Measurements from ENCODE around the gene LEFTY1.
"Not testable (repeated sequence)": the region's sequence is repeated elsewhere in the genome, so short reads cannot be mapped to it uniquely, and the experiment has no call there.

Gene LEFTY1

GRCh38 chr1:225887554-225888288 lies 1.2 kb downstream of the LEFTY1 start:
- DNase-seq (ENCODE audit: low spot score) = not testable (repeated sequence)

- DNase-seq (ENCODE audit: low spot score) = no peak
Measured at GRCh38 chr1:225887030-225887314, 2.0 kb downstream of the LEFTY1 start.

GRCh38 chr1:225886159-225887029 lies 2.6 kb downstream of the LEFTY1 start:
- DNase-seq (ENCODE audit: low spot score) = no peak

- no peak for DNase-seq (ENCODE audit: low spot score)
Measured at GRCh38 chr1:225885336-225885735, 3.6 kb downstream of the LEFTY1 start.

GRCh38 chr1:225883616-225884265 lies 5.2 kb downstream of the LEFTY1 start:
- DNase-seq (ENCODE audit: low spot score) = no peak

- peak; percentile 49 for DNase-seq (ENCODE audit: low spot score)
Measured at GRCh38 chr1:225882694-225883615, 6.0 kb downstream of the LEFTY1 start.

GRCh38 chr1:225881959-225882693 lies 6.8 kb downstream of the LEFTY1 start, which contains the start of gene TMEM63A:
TMEM63A (minus strand) TSS chr1:225882380; CDS start chr1:225877580, 4,800 bp downstream.
- DNase-seq (ENCODE audit: low spot score) = peak; percentile 78

- peak; percentile 23 for DNase-seq (ENCODE audit: low spot score)
Measured at GRCh38 chr1:225881081-225881958, 7.6 kb downstream of the LEFTY1 start.

GRCh38 chr1:225880636-225881035 lies 8.3 kb downstream of the LEFTY1 start:
- peak; percentile 18 for DNase-seq (ENCODE audit: low spot score)

- DNase-seq (ENCODE audit: low spot score) = peak; percentile 87
Measured at GRCh38 chr1:225880222-225880588, 8.7 kb downstream of the LEFTY1 start.

- DNase-seq (ENCODE audit: low spot score) = peak; percentile 77
Measured at GRCh38 chr1:225879521-225880221, 9.3 kb downstream of the LEFTY1 start.

GRCh38 chr1:225878282-225878681 lies 10.7 kb downstream of the LEFTY1 start:
- DNase-seq (ENCODE audit: low spot score) = no peak

- DNase-seq (ENCODE audit: low spot score) = peak; percentile 92
Measured at GRCh38 chr1:225877580-225877979, 11.4 kb downstream of the LEFTY1 start.

GRCh38 chr1:225876900-225877510 lies 11.9 kb downstream of the LEFTY1 start:
- peak; percentile 25 for DNase-seq (ENCODE audit: low spot score)

- DNase-seq (ENCODE audit: low spot score) = no peak
Measured at GRCh38 chr1:225875044-225875815, 13.7 kb downstream of the LEFTY1 start.

- DNase-seq (ENCODE audit: low spot score) = no peak
Measured at GRCh38 chr1:225874431-225874830, 14.5 kb downstream of the LEFTY1 start.

- no peak for DNase-seq (ENCODE audit: low spot score)
Measured at GRCh38 chr1:225873281-225873850, 15.6 kb downstream of the LEFTY1 start.

GRCh38 chr1:225872075-225872430 lies 16.9 kb downstream of the LEFTY1 start:
- DNase-seq (ENCODE audit: low spot score) = no peak

Measured in putamen (tissue), 1 donor.